Measurements from ENCODE around the gene ABCA9.

GRCh38 chr17:69096541-69096940 lies 35.8 kb upstream of the ABCA9 start:
- TF ChIP-seq CTCF (IDR thresholded peaks at IDR 0.05) (no peak), POLR2A (IDR thresholded peaks at IDR 0.05) (no peak)
